ENCODE measurements around the gene RELA. TPM values are rescaled to one million over a fixed set of nuclear protein-coding genes. Genes with fewer than 3 reads are reported as not detected.

Gene RELA
- polyA plus RNA-seq, 2 of the 4 experiments (the other 2 are of a cell fraction): 28.9 to 55.1 TPM

GRCh38 chr11:65696802-65697552, 34.3 kb upstream of the RELA start:
- DNase-seq (ENCODE audit: low read depth in 1 of 2, low spot score in 1 of 2): no peak
- ATAC-seq: no peak
- Histone ChIP-seq H3K4me1 (no peaks in the 10 kb centered on the region), H3K4me2 (no peak overlapping the region), H3K9me3 (no peaks in the 10 kb centered on the region), H3K27ac (no peak overlapping the region), H3K4me3 (no peak overlapping the region)
- no peak for FAIRE-seq
- CTCF ChIA-PET: interaction anchor here (0.7 to 5.1 kb wide), 5 partner anchors 9 to 122 kb away, joined by 3 to 36 read pairs (median 5); no protein-coding TSS in a partner anchor
- WGBS (ENCODE audit: missing lambda C conversion rate): 54% methylated on average over 5 of the region's 5 CpGs
- no peak for TF ChIP-seq EHF (CRISPR knock-in tag; IDR thresholded peaks at IDR 0.05)
- TF ChIP-seq TP53 (CRISPR knock-in tag; IDR thresholded peaks at IDR 0.05): no peak
- TF ChIP-seq CBX8 (IDR thresholded peaks at IDR 0.05): no peak
- no peak for TF ChIP-seq NPAS2 (CRISPR knock-in tag; IDR thresholded peaks at IDR 0.05; ENCODE audit: borderline replicate concordance)
- TF ChIP-seq HMGXB4 (CRISPR knock-in tag; IDR thresholded peaks at IDR 0.05; ENCODE audit: borderline replicate concordance): no peak
- TF ChIP-seq TFCP2L1 (CRISPR knock-in tag; IDR thresholded peaks at IDR 0.05): no peak
- TF ChIP-seq PBX3 (IDR thresholded peaks at IDR 0.05): no peak
- TF ChIP-seq MAZ (IDR thresholded peaks at IDR 0.05; ENCODE audit: borderline replicate concordance, low read depth, low read length): no peak
- no peak for TF ChIP-seq HES2 (IDR thresholded peaks at IDR 0.05)
- no peak for TF ChIP-seq CHD2 (IDR thresholded peaks at IDR 0.05; ENCODE audit: low read length, partially characterized antibody)
- TF ChIP-seq CHD4 (IDR thresholded peaks at IDR 0.05; ENCODE audit: borderline replicate concordance): no peak
- TF ChIP-seq RNF2 (IDR thresholded peaks at IDR 0.05; ENCODE audit: borderline replicate concordance, low read depth): no peak
- no peak for TF ChIP-seq ELK1 (IDR thresholded peaks at IDR 0.05; ENCODE audit: low read depth, low read length)
- no peak for TF ChIP-seq MYC (IDR thresholded peaks at IDR 0.05; ENCODE audit: borderline replicate concordance, low read length)
- TF ChIP-seq CEBPB (IDR thresholded peaks at IDR 0.05): no peak
- no peak for TF ChIP-seq USF2 (IDR thresholded peaks at IDR 0.05)
- TF ChIP-seq SMC3 (IDR thresholded peaks at IDR 0.05): no peak
- no peak for TF ChIP-seq SREBF2 (IDR thresholded peaks at IDR 0.05)
- POLR2A ChIA-PET: no interaction called here

GRCh38 chr11:65695459-65696241, 32.9 kb upstream of the RELA start:
- no peak for DNase-seq (ENCODE audit: low read depth in 1 of 2, low spot score in 1 of 2)
- TF ChIP-seq MAFK (IDR thresholded peaks at IDR 0.05; ENCODE audit: partially characterized antibody): no peak
- no peak for TF ChIP-seq SREBF2 (IDR thresholded peaks at IDR 0.05)
- no peak for TF ChIP-seq HEYL (CRISPR knock-in tag; IDR thresholded peaks at IDR 0.05)
- TF ChIP-seq CBX8 (IDR thresholded peaks at IDR 0.05): no peak
- TF ChIP-seq CHD4 (IDR thresholded peaks at IDR 0.05; ENCODE audit: borderline replicate concordance): no peak
- no peak for TF ChIP-seq USF2 (IDR thresholded peaks at IDR 0.05)
- TF ChIP-seq HOXA7 (CRISPR knock-in tag; IDR thresholded peaks at IDR 0.05): no peak
- TF ChIP-seq TP53 (CRISPR knock-in tag; IDR thresholded peaks at IDR 0.05): no peak
- no peak for TF ChIP-seq ZNF302 (CRISPR knock-in tag; IDR thresholded peaks at IDR 0.05)
- TF ChIP-seq NR3C1 (IDR thresholded peaks at IDR 0.05): no peak
- TF ChIP-seq POLR2A (IDR thresholded peaks at IDR 0.05; ENCODE audit: low read length): no peak
- TF ChIP-seq MYC (IDR thresholded peaks at IDR 0.05; ENCODE audit: borderline replicate concordance, low read length): no peak
- TF ChIP-seq RCOR1 (IDR thresholded peaks at IDR 0.05; ENCODE audit: low read depth, low read length): no peak
- TF ChIP-seq ELK1 (IDR thresholded peaks at IDR 0.05; ENCODE audit: low read depth, low read length): no peak
- TF ChIP-seq CHD2 (IDR thresholded peaks at IDR 0.05; ENCODE audit: low read length, partially characterized antibody): no peak
- no peak for TF ChIP-seq GATA3 (IDR thresholded peaks at IDR 0.05; ENCODE audit: borderline replicate concordance)
- TF ChIP-seq JUNB (IDR thresholded peaks at IDR 0.05): no peak
- no peak for TF ChIP-seq ESRRA (IDR thresholded peaks at IDR 0.05; ENCODE audit: borderline replicate concordance, low read length)
- ChIA-PET POLR2A (no interaction called here), CTCF (interaction anchor here (0.6 to 5.1 kb wide), 6 partner anchors 11 to 147 kb away, joined by 3 to 36 read pairs (median 4); no protein-coding TSS in a partner anchor)
- FAIRE-seq: no peak
- H3K4me1 ChIP-seq: no peaks in the 10 kb centered on the region
- 60% methylated on average over 12 of the region's 12 CpGs for WGBS (ENCODE audit: missing lambda C conversion rate)
- no peaks in the 10 kb centered on the region for H3K9me3 ChIP-seq
- no peak overlapping the region for H3K4me3 ChIP-seq
- no peak overlapping the region for H3K27ac ChIP-seq
- no peak overlapping the region for H3K4me2 ChIP-seq
- ATAC-seq: no peak
